Calu3 (cell line): ENCODE results near the gene PCDHB13. TPM values are rescaled to one million over a fixed set of nuclear protein-coding genes. Genes with fewer than 3 reads are reported as not detected.
"Not testable (repeated sequence)": the region's sequence is repeated elsewhere in the genome, so short reads cannot be mapped to it uniquely, and the experiment has no call there.

ENCODE experiments used
- BruUV-seq: library from RNA; stranded (reverse); fragments of 400-500 nt; replicated peaks from 2 replicates; lab custom pipeline; 2021; lab: Mats Ljungman, UMichigan
- CTCF ChIA-PET: fragments of 300-600 bp; sonication (Branson Sonifier 250); formaldehyde crosslinking; loops from one replicate; lab custom pipeline; 2022; ENCODE audit warnings: antibody characterized with exemption; lab: Charles Lee
- DNase-seq: peaks from one replicate; pipeline ENCODE4 v3.0.0; 2022
- H3K27ac Mint-ChIP-seq: one replicate; pipeline ENCODE4 v1.8.0; 2022; ENCODE audit warnings: mixed read lengths; ENCODE audit not compliant: unreplicated experiment
- H3K27me3 Mint-ChIP-seq: one replicate; pipeline ENCODE4 v1.8.0; 2022; ENCODE audit warnings: mixed read lengths; ENCODE audit not compliant: unreplicated experiment
- H3K36me3 Mint-ChIP-seq: one replicate; pipeline ENCODE4 v1.8.0; 2022; ENCODE audit warnings: mild to moderate bottlenecking, moderate library complexity, mixed read lengths; ENCODE audit not compliant: insufficient read depth, unreplicated experiment
- H3K4me1 Mint-ChIP-seq: one replicate; pipeline ENCODE4 v1.8.0; 2022; ENCODE audit warnings: mild to moderate bottlenecking, low read depth, mixed read lengths; ENCODE audit not compliant: unreplicated experiment
- H3K4me3 Mint-ChIP-seq: one replicate; pipeline ENCODE4 v1.8.0; 2022; ENCODE audit warnings: mild to moderate bottlenecking, low read depth, moderate library complexity, mixed read lengths; ENCODE audit not compliant: unreplicated experiment
- H3K9me3 Mint-ChIP-seq: one replicate; pipeline ENCODE4 v1.8.0; 2022; ENCODE audit warnings: low read depth, mixed read lengths; ENCODE audit not compliant: unreplicated experiment
- CTCF ChIP-seq: fragments of 200-600 bp; IDR thresholded peaks from one replicate; pipeline ENCODE4 v1.8.0; 2022; ENCODE audit warnings: antibody characterized with exemption; ENCODE audit not compliant: unreplicated experiment
- intact Hi-C: fragments of 100-400 bp; cut with micrococcal nuclease; formaldehyde crosslinking; loops from one replicate; pipeline ENCODE4 v1.10.0; 2022; ENCODE audit not compliant: unreplicated experiment
- total RNA-seq: library from RNA; stranded (reverse); gene quantifications from 2 replicates; pipeline ENCODE4 v1.2.3, GENCODE V29; 2022

PCDHB13 gene
- total RNA-seq, 1 experiment from 2014 or later, result 1.1 TPM

- CTCF ChIA-PET, result interaction anchor here (1.0 to 1.2 kb wide), 2 partner anchors 158 to 366 kb away, joined by 3 read pairs; partner anchors contain the start of gene PCDHGB1
Observed at GRCh38 chr5:141192110-141192725, 21.5 kb upstream of the PCDHB13 start, which contains the start of gene PCDHB10. TSS of gene PCDHB10 (plus strand) at chr5:141192353. CDS start at chr5:141192553, 200 bp downstream.

GRCh38 chr5:141194332-141194731 lies 19.4 kb upstream of the PCDHB13 start:
- not testable (repeated sequence) for H3K27ac Mint-ChIP-seq

More at GRCh38 chr5:141192110-141192725, 21.5 kb upstream of the PCDHB13 start, which contains the start of gene PCDHB10:
- H3K27me3 Mint-ChIP-seq, result no peaks in the 10 kb centered on the region
- BruUV-seq, result no TSS peak
- H3K9me3 Mint-ChIP-seq, result peaks cover 17% of the 10 kb centered on the region
- no peaks in the 10 kb centered on the region for H3K4me1 Mint-ChIP-seq
- no peaks in the 10 kb centered on the region for H3K36me3 Mint-ChIP-seq
- TF ChIP-seq CTCF, result no peak
- H3K4me3 Mint-ChIP-seq, result peak within 1 kb of the TSS; percentile 46
- intact Hi-C loops, result no loop called here
- no peak within 1 kb of the TSS for H3K27ac Mint-ChIP-seq
- DNase-seq, result peak; percentile 59

GRCh38 chr5:141196363-141196762 lies 17.4 kb upstream of the PCDHB13 start:
- Mint-ChIP-seq H3K36me3 (no peaks in the 10 kb centered on the region), H3K4me1 (no peaks in the 10 kb centered on the region), H3K27me3 (no peaks in the 10 kb centered on the region), H3K27ac (no peak overlapping the region), H3K9me3 (peaks cover 16% of the 10 kb centered on the region), H3K4me3 (no peak overlapping the region)
- CTCF ChIA-PET, result no interaction called here
- DNase-seq, result no peak
- no peak for TF ChIP-seq CTCF
- intact Hi-C loops, result no loop called here
- BruUV-seq, result no TSS peak

More at GRCh38 chr5:141194332-141194731, 19.4 kb upstream of the PCDHB13 start:
- peaks cover 16% of the 10 kb centered on the region for H3K9me3 Mint-ChIP-seq
- DNase-seq, BruUV-seq, H3K4me3 Mint-ChIP-seq, CTCF ChIA-PET, H3K4me1 Mint-ChIP-seq, H3K36me3 Mint-ChIP-seq, intact Hi-C loops, H3K27me3 Mint-ChIP-seq: not testable (repeated sequence)

GRCh38 chr5:141199359-141200235 lies 14.1 kb upstream of the PCDHB13 start, which contains the start of gene PCDHB11:
TSS of gene PCDHB11 (plus strand) at chr5:141199627. CDS start at chr5:141199775, 148 bp downstream.
- no peaks in the 10 kb centered on the region for H3K4me1 Mint-ChIP-seq
- intact Hi-C loops, result no loop called here
- TF ChIP-seq CTCF, result no peak
- BruUV-seq, result no TSS peak
- CTCF ChIA-PET, result interaction anchor here (1.6 kb wide), 1 partner anchor 368 kb away, joined by 4 read pairs; no protein-coding TSS in a partner anchor
- H3K9me3 Mint-ChIP-seq, result peaks cover 8% of the 10 kb centered on the region
- H3K27me3 Mint-ChIP-seq, result no peaks in the 10 kb centered on the region
- no peaks in the 10 kb centered on the region for H3K36me3 Mint-ChIP-seq
- H3K27ac Mint-ChIP-seq, result no peak within 1 kb of the TSS
- H3K4me3 Mint-ChIP-seq, result no peak within 1 kb of the TSS
- DNase-seq, result no peak

GRCh38 chr5:141201126-141201525 lies 12.6 kb upstream of the PCDHB13 start:
- CTCF ChIA-PET, DNase-seq, intact Hi-C loops, H3K9me3 Mint-ChIP-seq, H3K4me3 Mint-ChIP-seq, H3K27me3 Mint-ChIP-seq, H3K27ac Mint-ChIP-seq, BruUV-seq, H3K36me3 Mint-ChIP-seq, H3K4me1 Mint-ChIP-seq: not testable (repeated sequence)

- H3K27me3 Mint-ChIP-seq, H3K9me3 Mint-ChIP-seq, intact Hi-C loops, H3K36me3 Mint-ChIP-seq, BruUV-seq, H3K27ac Mint-ChIP-seq, H3K4me1 Mint-ChIP-seq, H3K4me3 Mint-ChIP-seq, DNase-seq: not testable (repeated sequence)
- CTCF ChIA-PET, result interaction anchor here (0.7 kb wide), 1 partner anchor 132 kb away, joined by 3 read pairs; no protein-coding TSS in a partner anchor
Observed at GRCh38 chr5:141201646-141202045, 12.1 kb upstream of the PCDHB13 start.
